Measurements from ENCODE around the gene FAM209B.
A peak's percentile ranks its signal among the peaks of the same experiment; 100 is the strongest.

FAM209B gene

DNA sequence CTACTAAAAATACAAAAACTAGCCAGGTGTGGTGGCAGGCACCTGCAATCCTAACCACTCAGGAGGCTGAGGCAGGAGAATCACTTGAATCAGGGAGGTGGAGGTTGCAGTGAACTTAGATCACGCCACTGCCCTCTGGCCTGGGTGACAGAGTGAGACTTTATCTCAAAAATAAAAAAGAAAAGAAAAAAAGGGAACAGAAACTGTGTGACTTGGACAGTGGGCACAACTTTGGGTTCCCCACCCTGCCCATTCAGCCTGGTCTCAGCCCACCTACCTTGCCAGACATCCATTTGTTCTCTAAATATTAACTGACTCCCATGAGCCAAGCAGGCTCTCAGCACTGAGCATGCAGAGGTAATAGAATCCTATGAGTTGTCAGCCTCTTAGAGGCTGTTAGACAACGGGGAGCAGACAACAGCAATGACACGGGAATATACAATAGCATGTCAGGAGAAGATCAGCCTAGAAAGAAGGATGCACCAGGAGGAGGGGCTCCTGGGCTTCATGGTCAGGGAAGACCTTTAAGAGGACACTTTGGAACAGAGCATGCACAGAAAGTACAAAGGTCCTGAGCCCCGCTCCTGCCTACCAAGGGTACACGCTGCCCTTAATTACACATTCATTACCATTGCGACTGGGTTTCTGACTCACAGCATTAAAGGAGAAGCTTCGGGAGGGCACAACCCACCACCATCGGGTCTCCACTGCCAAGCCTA is 20.0 kb downstream of the FAM209B start:
- no peak for TF ChIP-seq YY1 (IDR thresholded peaks at IDR 0.05; ENCODE audit: low read depth)
- TF ChIP-seq NFIC (IDR thresholded peaks at IDR 0.05): no peak
- TF ChIP-seq TEAD4 (IDR thresholded peaks at IDR 0.05): no peak
- TF ChIP-seq CEBPB (IDR thresholded peaks at IDR 0.05): no peak
- TF ChIP-seq RAD21 (IDR thresholded peaks at IDR 0.05; ENCODE audit: low read depth): no peak
- TF ChIP-seq ZBTB7A (IDR thresholded peaks at IDR 0.05; ENCODE audit: low read depth): no peak
- TF ChIP-seq, protein P1, sequence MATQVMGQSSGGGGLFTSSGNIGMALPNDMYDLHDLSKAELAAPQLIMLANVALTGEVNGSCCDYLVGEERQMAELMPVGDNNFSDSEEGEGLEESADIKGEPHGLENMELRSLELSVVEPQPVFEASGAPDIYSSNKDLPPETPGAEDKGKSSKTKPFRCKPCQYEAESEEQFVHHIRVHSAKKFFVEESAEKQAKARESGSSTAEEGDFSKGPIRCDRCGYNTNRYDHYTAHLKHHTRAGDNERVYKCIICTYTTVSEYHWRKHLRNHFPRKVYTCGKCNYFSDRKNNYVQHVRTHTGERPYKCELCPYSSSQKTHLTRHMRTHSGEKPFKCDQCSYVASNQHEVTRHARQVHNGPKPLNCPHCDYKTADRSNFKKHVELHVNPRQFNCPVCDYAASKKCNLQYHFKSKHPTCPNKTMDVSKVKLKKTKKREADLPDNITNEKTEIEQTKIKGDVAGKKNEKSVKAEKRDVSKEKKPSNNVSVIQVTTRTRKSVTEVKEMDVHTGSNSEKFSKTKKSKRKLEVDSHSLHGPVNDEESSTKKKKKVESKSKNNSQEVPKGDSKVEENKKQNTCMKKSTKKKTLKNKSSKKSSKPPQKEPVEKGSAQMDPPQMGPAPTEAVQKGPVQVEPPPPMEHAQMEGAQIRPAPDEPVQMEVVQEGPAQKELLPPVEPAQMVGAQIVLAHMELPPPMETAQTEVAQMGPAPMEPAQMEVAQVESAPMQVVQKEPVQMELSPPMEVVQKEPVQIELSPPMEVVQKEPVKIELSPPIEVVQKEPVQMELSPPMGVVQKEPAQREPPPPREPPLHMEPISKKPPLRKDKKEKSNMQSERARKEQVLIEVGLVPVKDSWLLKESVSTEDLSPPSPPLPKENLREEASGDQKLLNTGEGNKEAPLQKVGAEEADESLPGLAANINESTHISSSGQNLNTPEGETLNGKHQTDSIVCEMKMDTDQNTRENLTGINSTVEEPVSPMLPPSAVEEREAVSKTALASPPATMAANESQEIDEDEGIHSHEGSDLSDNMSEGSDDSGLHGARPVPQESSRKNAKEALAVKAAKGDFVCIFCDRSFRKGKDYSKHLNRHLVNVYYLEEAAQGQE (IDR thresholded peaks at IDR 0.05; ENCODE audit: low read depth): no peak
- TF ChIP-seq TCF12 (IDR thresholded peaks at IDR 0.05; ENCODE audit: low read depth): no peak
- no peak for TF ChIP-seq FOXM1 (IDR thresholded peaks at IDR 0.05; ENCODE audit: borderline replicate concordance, low read depth)
- TF ChIP-seq TAF1 (IDR thresholded peaks at IDR 0.05; ENCODE audit: low read depth): no peak
- TF ChIP-seq CREB1 (IDR thresholded peaks at IDR 0.05; ENCODE audit: low read depth): no peak
- TF ChIP-seq, protein P2, sequence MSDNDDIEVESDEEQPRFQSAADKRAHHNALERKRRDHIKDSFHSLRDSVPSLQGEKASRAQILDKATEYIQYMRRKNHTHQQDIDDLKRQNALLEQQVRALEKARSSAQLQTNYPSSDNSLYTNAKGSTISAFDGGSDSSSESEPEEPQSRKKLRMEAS (IDR thresholded peaks at IDR 0.05): no peak

DNA sequence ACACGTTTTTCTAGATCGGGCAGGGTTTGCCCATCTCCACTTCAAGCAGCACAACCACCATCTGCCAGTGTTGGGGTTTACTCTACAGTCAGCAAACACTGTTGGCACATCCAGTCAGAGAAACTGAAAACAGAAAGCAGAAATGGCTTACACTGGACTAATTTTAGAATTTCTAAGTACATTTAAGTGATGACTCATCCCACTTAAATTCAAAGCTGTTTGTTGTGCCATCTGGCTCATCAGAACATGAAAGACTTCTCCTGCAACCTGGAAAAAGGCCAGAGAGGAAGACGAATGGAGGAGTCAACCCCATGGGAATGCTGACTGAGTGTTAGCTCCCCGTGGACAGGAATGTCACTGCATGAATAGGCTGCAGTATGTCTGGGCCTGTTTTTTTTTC is 21.8 kb downstream of the FAM209B start:
- TF ChIP-seq TCF12 (IDR thresholded peaks at IDR 0.05; ENCODE audit: low read depth) (0 out of 2 replicates have a peak, but pooled peaks have one; percentile 25), NFIC (IDR thresholded peaks at IDR 0.05) (peak; percentile 52), TAF1 (IDR thresholded peaks at IDR 0.05; ENCODE audit: low read depth) (no peak), YY1 (IDR thresholded peaks at IDR 0.05; ENCODE audit: low read depth) (no peak), ZBTB7A (IDR thresholded peaks at IDR 0.05; ENCODE audit: low read depth) (no peak), EP300 (IDR thresholded peaks at IDR 0.05; ENCODE audit: borderline replicate concordance) (no peak), TEAD4 (IDR thresholded peaks at IDR 0.05) (peak; percentile 45)

DNA sequence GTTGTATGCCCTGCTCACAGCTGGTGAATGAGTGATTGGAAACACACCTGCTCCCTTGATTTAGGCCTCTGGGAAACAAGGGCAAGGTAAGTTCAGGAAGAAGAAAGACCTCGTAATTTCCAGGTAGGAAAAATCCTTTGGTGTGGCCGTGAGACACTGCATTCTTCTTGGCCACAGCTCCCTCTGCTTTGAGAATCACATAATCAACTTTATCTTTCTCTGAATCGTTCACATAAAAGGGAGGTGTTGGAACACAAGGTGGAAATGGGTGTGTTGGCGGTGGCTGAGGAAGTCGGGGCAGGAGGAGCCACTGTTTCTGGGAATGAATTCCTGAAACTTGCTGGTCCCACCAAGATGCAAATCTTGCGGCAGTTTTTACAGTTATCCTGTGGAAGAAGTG is 25.9 kb downstream of the FAM209B start:
- TF ChIP-seq, protein P2 (IDR thresholded peaks at IDR 0.05): no peak
- no peak for TF ChIP-seq CEBPB (IDR thresholded peaks at IDR 0.05)
- TF ChIP-seq TCF12 (IDR thresholded peaks at IDR 0.05; ENCODE audit: low read depth): no peak
- no peak for TF ChIP-seq CREB1 (IDR thresholded peaks at IDR 0.05; ENCODE audit: low read depth)
- TF ChIP-seq TAF1 (IDR thresholded peaks at IDR 0.05; ENCODE audit: low read depth): no peak
- no peak for TF ChIP-seq YY1 (IDR thresholded peaks at IDR 0.05; ENCODE audit: low read depth)
- no peak for TF ChIP-seq NFIC (IDR thresholded peaks at IDR 0.05)
- TF ChIP-seq EP300 (IDR thresholded peaks at IDR 0.05; ENCODE audit: borderline replicate concordance): no peak
- TF ChIP-seq, protein P1 (IDR thresholded peaks at IDR 0.05; ENCODE audit: low read depth): no peak
- no peak for TF ChIP-seq FOXM1 (IDR thresholded peaks at IDR 0.05; ENCODE audit: borderline replicate concordance, low read depth)
- no peak for TF ChIP-seq ZBTB7A (IDR thresholded peaks at IDR 0.05; ENCODE audit: low read depth)
- no peak for TF ChIP-seq RAD21 (IDR thresholded peaks at IDR 0.05; ENCODE audit: low read depth)
- TF ChIP-seq EGR1 (IDR thresholded peaks at IDR 0.05): no peak
- no peak for TF ChIP-seq TEAD4 (IDR thresholded peaks at IDR 0.05)
- TF ChIP-seq, protein P3, sequence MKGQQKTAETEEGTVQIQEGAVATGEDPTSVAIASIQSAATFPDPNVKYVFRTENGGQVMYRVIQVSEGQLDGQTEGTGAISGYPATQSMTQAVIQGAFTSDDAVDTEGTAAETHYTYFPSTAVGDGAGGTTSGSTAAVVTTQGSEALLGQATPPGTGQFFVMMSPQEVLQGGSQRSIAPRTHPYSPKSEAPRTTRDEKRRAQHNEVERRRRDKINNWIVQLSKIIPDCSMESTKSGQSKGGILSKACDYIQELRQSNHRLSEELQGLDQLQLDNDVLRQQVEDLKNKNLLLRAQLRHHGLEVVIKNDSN (IDR thresholded peaks at IDR 0.05): no peak

DNA sequence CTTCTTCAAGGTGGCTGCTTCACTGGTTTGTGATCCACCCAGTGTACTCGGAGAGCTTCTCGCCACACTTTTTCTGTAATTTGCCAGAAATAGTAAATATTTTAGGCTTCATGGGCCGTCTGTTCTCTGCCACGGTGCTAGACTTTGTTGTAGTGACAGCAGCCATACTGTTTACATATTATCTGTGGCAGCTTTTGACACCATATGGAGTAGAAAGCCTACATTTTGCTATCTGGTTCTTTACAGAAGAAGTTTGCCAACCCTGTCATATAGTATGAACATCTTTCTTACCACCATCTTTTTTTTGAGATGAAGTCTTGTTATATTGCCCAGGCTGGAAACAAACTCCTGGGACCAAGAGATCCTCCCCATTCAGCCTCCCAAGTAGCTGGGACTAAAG is 32.5 kb downstream of the FAM209B start:
- TF ChIP-seq TAF1 (IDR thresholded peaks at IDR 0.05; ENCODE audit: low read depth): no peak
- no peak for TF ChIP-seq ZBTB7A (IDR thresholded peaks at IDR 0.05; ENCODE audit: low read depth)
- TF ChIP-seq TCF12 (IDR thresholded peaks at IDR 0.05; ENCODE audit: low read depth): no peak
- TF ChIP-seq EP300 (IDR thresholded peaks at IDR 0.05; ENCODE audit: borderline replicate concordance): no peak
- TF ChIP-seq, protein P2 (IDR thresholded peaks at IDR 0.05): no peak
- TF ChIP-seq, protein P1 (IDR thresholded peaks at IDR 0.05; ENCODE audit: low read depth): no peak
- TF ChIP-seq FOXM1 (IDR thresholded peaks at IDR 0.05; ENCODE audit: borderline replicate concordance, low read depth): no peak
- TF ChIP-seq CREB1 (IDR thresholded peaks at IDR 0.05; ENCODE audit: low read depth): no peak
- TF ChIP-seq, protein P3 (IDR thresholded peaks at IDR 0.05): no peak
- no peak for TF ChIP-seq YY1 (IDR thresholded peaks at IDR 0.05; ENCODE audit: low read depth)
- TF ChIP-seq EGR1 (IDR thresholded peaks at IDR 0.05): no peak
- TF ChIP-seq NFIC (IDR thresholded peaks at IDR 0.05): no peak
- TF ChIP-seq TEAD4 (IDR thresholded peaks at IDR 0.05): no peak
- no peak for TF ChIP-seq CEBPB (IDR thresholded peaks at IDR 0.05)
- TF ChIP-seq RAD21 (IDR thresholded peaks at IDR 0.05; ENCODE audit: low read depth): no peak

Measured in Ishikawa (cell line).